CD14-positive monocyte (primary cell): ENCODE results near the gene CXCR5. TPM values are rescaled to one million over a fixed set of nuclear protein-coding genes. Genes with fewer than 3 reads are reported as not detected.

Experiments used
- DNase-seq, 3 donors: peaks; one replicate each; pipeline ENCODE4 v3.0.0-alpha.2; 2011 to 2022
- H2AFZ ChIP-seq: 2 replicates; pipeline ENCODE4 v1.6.0; 2012; ENCODE audit warnings: mild to moderate bottlenecking, low read depth, low read length, inconsistent platforms; ENCODE audit not compliant: insufficient read depth, poor library complexity, severe bottlenecking
- H3K27ac ChIP-seq, 2 donors: 1 replicate in 1 of 2; 2 replicates in 1 of 2; pipeline ENCODE4 v1.5.1; 2012 to 2013; ENCODE audit warnings: low read length in 2 of 2, control low read depth in 1 of 2, inconsistent platforms in 1 of 2, low read depth in 1 of 2, mild to moderate bottlenecking in 1 of 2
- H3K27me3 ChIP-seq, 2 donors: one replicate each; pipeline versions ENCODE4 v1.6.0 to v1.6.1; 2011 to 2013; ENCODE audit warnings: low read length in 2 of 2; ENCODE audit not compliant: control insufficient read depth in 2 of 2, insufficient read depth in 2 of 2
- H3K36me3 ChIP-seq, 2 donors: replicated peaks in 1 of 2; 1 replicate in 1 of 2; 2 replicates in 1 of 2; pipeline versions ENCODE4 v1.5.1 to v1.6.1; 2012 to 2013; ENCODE audit warnings: low read length in 2 of 2, control low read depth in 1 of 2, inconsistent platforms in 1 of 2, mild to moderate bottlenecking in 1 of 2; ENCODE audit not compliant: insufficient read depth in 2 of 2, control insufficient read depth in 1 of 2
- H3K4me1 ChIP-seq, 2 donors: 1 replicate in 1 of 2; 2 replicates in 1 of 2; pipeline versions ENCODE4 v1.5.1 to v1.6.1; 2012 to 2013; ENCODE audit warnings: low read length in 2 of 2, control low read depth in 1 of 2, inconsistent platforms in 1 of 2, mild to moderate bottlenecking in 1 of 2, moderate library complexity in 1 of 2; ENCODE audit not compliant: insufficient read depth in 2 of 2, control insufficient read depth in 1 of 2
- H3K4me2 ChIP-seq: replicated peaks from 2 replicates; pipeline ENCODE3; 2012; ENCODE audit warnings: low read length, moderate library complexity, mild to moderate bottlenecking; ENCODE audit not compliant: poor library complexity, severe bottlenecking; ENCODE audit errors: extremely low read depth
- H3K4me3 ChIP-seq, 3 experiments: fragments of 200-600 bp in 1 of 3; sonication (generic) in 1 of 3; replicated peaks in 1 of 3; 1 replicate in 2 of 3; 2 replicates in 1 of 3; pipeline ENCODE4 v1.5.1; 2011 to 2013; ENCODE audit warnings: low read length in 3 of 3, mild to moderate bottlenecking in 3 of 3, control low read depth in 2 of 3, low read depth in 2 of 3, inconsistent platforms in 1 of 3, moderate library complexity in 1 of 3
- H3K79me2 ChIP-seq: 2 replicates; pipeline ENCODE4 v1.6.0; 2012; ENCODE audit warnings: mild to moderate bottlenecking, control low read depth, inconsistent platforms, low read length, moderate library complexity; ENCODE audit not compliant: insufficient read depth
- H3K9ac ChIP-seq: 2 replicates; pipeline ENCODE4 v1.6.0; 2017; ENCODE audit warnings: low read length, mild to moderate bottlenecking; ENCODE audit not compliant: insufficient read depth, poor library complexity, severe bottlenecking
- H3K9me3 ChIP-seq, 2 donors: replicated peaks in 1 of 2; 1 replicate in 1 of 2; 2 replicates in 1 of 2; pipeline versions ENCODE4 v1.5.1 to v1.6.1; 2012 to 2013; ENCODE audit warnings: low read length in 2 of 2, control low read depth in 1 of 2; ENCODE audit not compliant: control insufficient read depth in 1 of 2, insufficient read depth in 1 of 2
- H4K20me1 ChIP-seq: 2 replicates; pipeline ENCODE4 v1.6.0; 2012; ENCODE audit warnings: mild to moderate bottlenecking, low read length, control low read depth, moderate library complexity; ENCODE audit not compliant: insufficient read depth
- H3K27ac Mint-ChIP-seq, 7 donors: one replicate each; pipeline ENCODE4 v1.8.0; 2020; ENCODE audit warnings: mild to moderate bottlenecking in 7 of 7, mixed read lengths in 7 of 7, moderate library complexity in 6 of 7, inconsistent platforms in 2 of 7
- H3K27me3 Mint-ChIP-seq, 3 donors: one replicate each; pipeline ENCODE4 v1.8.0; 2021 to 2022; ENCODE audit warnings: low read depth in 3 of 3, mild to moderate bottlenecking in 3 of 3, mixed read lengths in 3 of 3, moderate library complexity in 3 of 3, inconsistent platforms in 1 of 3
- H3K36me3 Mint-ChIP-seq, 2 donors: one replicate each; pipeline ENCODE4 v1.8.0; 2020; ENCODE audit warnings: mixed read lengths in 2 of 2, inconsistent platforms in 1 of 2, mild to moderate bottlenecking in 1 of 2
- H3K4me1 Mint-ChIP-seq: one replicate; pipeline ENCODE4 v1.8.0; 2020; ENCODE audit warnings: mild to moderate bottlenecking, mixed read lengths
- H3K4me3 Mint-ChIP-seq, 2 donors: one replicate each; pipeline ENCODE4 v1.8.0; 2020; ENCODE audit warnings: mild to moderate bottlenecking in 2 of 2, mixed read lengths in 2 of 2, moderate library complexity in 1 of 2
- H3K9me3 Mint-ChIP-seq, 7 donors: one replicate each; pipeline ENCODE4 v1.8.0; 2020 to 2022; ENCODE audit warnings: mixed read lengths in 7 of 7, mild to moderate bottlenecking in 6 of 7, moderate library complexity in 6 of 7, inconsistent platforms in 2 of 7
- CTCF ChIP-seq: fragments of 200-600 bp; IDR thresholded peaks from one replicate; pipeline ENCODE4 v1.8.0; 2022; ENCODE audit warnings: antibody characterized with exemption, mild to moderate bottlenecking
- WGBS: methylation state at CpG from one replicate; pipeline ENCODE4 v1.1.5; 2013; ENCODE audit warnings: missing lambda C conversion rate; ENCODE audit not compliant: insufficient coverage; 5-methylcytosine and 5-hydroxymethylcytosine counted together
- intact Hi-C, 2 donors: fragments of 100-400 bp; cut with micrococcal nuclease; formaldehyde crosslinking; loops; one replicate each; pipeline versions ENCODE4 v1.15.0 to v1.15.1; 2023
- polyA minus RNA-seq: library from RNA; depleted of rRNA, polyadenylated mRNA; stranded (reverse); fragments of >200 nt; gene quantifications from 2 replicates; pipeline ENCODE4 v1.2.3, GENCODE V29; 2012
- polyA plus RNA-seq, 3 donors: library from polyadenylated mRNA; depleted of rRNA in 1 of 3; unstranded in 2 of 3; stranded (reverse) in 1 of 3; fragments of 300-500 nt in 2 of 3; fragments of >200 nt in 1 of 3; fragmentation: Illumina TruSeq in 2 of 3; gene quantifications; 1 replicate in 2 of 3; 2 replicates in 1 of 3; pipeline ENCODE4 v1.2.3, GENCODE V29; 2012 to 2021
- total RNA-seq, 12 experiments: library from RNA in 1 of 12; stranded (reverse) in 1 of 12; fragments of 120-200 nt in 1 of 12; gene quantifications; one replicate each; pipeline ENCODE4 v1.2.4 and lab custom pipeline; 2013 to 2026; ENCODE audit warnings: mixed read lengths in 6 of 12, inconsistent platforms in 1 of 12

The CXCR5 gene, protein sequence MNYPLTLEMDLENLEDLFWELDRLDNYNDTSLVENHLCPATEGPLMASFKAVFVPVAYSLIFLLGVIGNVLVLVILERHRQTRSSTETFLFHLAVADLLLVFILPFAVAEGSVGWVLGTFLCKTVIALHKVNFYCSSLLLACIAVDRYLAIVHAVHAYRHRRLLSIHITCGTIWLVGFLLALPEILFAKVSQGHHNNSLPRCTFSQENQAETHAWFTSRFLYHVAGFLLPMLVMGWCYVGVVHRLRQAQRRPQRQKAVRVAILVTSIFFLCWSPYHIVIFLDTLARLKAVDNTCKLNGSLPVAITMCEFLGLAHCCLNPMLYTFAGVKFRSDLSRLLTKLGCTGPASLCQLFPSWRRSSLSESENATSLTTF
- total RNA-seq (2013) = 0.35 TPM
- under 1 TPM; 0.08 to 0.31 (median 0.09) TPM for polyA plus RNA-seq
- 0.24 and 0.42 TPM in 2 replicates for polyA minus RNA-seq
- 0.25 to 3.7 (median 2.2) reads per million in 11 experiments for total RNA-seq (lab: John Stamatoyannopoulos, UW)

- Mint-ChIP-seq H3K4me3 (peak within 1 kb of the TSS; percentile 15 to 62), H3K9me3 (peaks cover 0 to 3% (median 0%) of the 10 kb centered on the region in 7 donors), H3K4me1 (peaks cover 48% of the 10 kb centered on the region), H3K27me3 (peaks cover 10 to 27% (median 25%) of the 10 kb centered on the region in 3 donors), H3K27ac (peak within 1 kb of the TSS in 4 of 7 donors; percentile 11 to 72 (median 54)), H3K36me3 (peaks cover 0 to 2% of the 10 kb centered on the region in 2 donors)
- H2AFZ ChIP-seq = no peak within 1 kb of the TSS
- no peaks in the 10 kb centered on the region for H4K20me1 ChIP-seq
- peak in 1 of 3 donors; percentile 75 for DNase-seq
- 93% methylated on average over 8 of the region's 16 CpGs for WGBS
- peaks cover 16 to 18% of the 10 kb centered on the region in 2 donors for H3K4me1 ChIP-seq
- intact Hi-C loops = no loop called here
- H3K79me2 ChIP-seq = no peaks in the 10 kb centered on the region
- H3K9me3 ChIP-seq = no peaks in the 10 kb centered on the region
- no peak within 1 kb of the TSS for H3K9ac ChIP-seq
- H3K4me3 ChIP-seq = no peak within 1 kb of the TSS
- no peak for TF ChIP-seq CTCF
- no peak within 1 kb of the TSS for H3K4me2 ChIP-seq
- H3K36me3 ChIP-seq = no peaks in the 10 kb centered on the region
- H3K27ac ChIP-seq = no peak within 1 kb of the TSS
- no peaks in the 10 kb centered on the region for H3K27me3 ChIP-seq
Observed at GRCh38 chr11:118883368-118884071, at the start of gene CXCR5. Gene CXCR5, plus strand, starts transcription at chr11:118883892. Its CDS starts 50 bp downstream, at chr11:118883942.

- peaks cover 19 to 22% of the 10 kb centered on the region in 2 donors for H3K4me1 ChIP-seq
- Mint-ChIP-seq H3K36me3 (no peaks in the 10 kb centered on the region), H3K4me3 (peak overlapping the region; percentile 58 to 70), H3K27ac (peak overlapping the region in 6 of 7 donors; percentile 58 to 84 (median 68)), H3K4me1 (peaks cover 26% of the 10 kb centered on the region), H3K9me3 (peaks cover 0 to 2% (median 0%) of the 10 kb centered on the region in 7 donors), H3K27me3 (peaks cover 0 to 3% (median 0%) of the 10 kb centered on the region in 3 donors)
- no peaks in the 10 kb centered on the region for H3K36me3 ChIP-seq
- H3K9ac ChIP-seq = no peak overlapping the region
- H3K9me3 ChIP-seq = no peaks in the 10 kb centered on the region
- TF ChIP-seq CTCF = no peak
- DNase-seq = peak; percentile 24 to 50 (median 42)
- no peaks in the 10 kb centered on the region for H3K27me3 ChIP-seq
- H3K79me2 ChIP-seq = no peaks in the 10 kb centered on the region
- 83% methylated on average over 1 of the region's 6 CpGs for WGBS
- peak overlapping the region in 1 of 3 experiments; percentile 46 for H3K4me3 ChIP-seq
- H3K27ac ChIP-seq = peak overlapping the region in 1 of 2 donors; percentile 59
- peak overlapping the region; percentile 67 for H2AFZ ChIP-seq
- H4K20me1 ChIP-seq = no peaks in the 10 kb centered on the region
- intact Hi-C loops = no loop called here
- H3K4me2 ChIP-seq = peak overlapping the region; percentile 60
Observed at GRCh38 chr11:118834427-118835028, 49.2 kb upstream of the CXCR5 start.
